GM19463 (cell line): ENCODE measurements around the gene DCDC2.
"Not testable (repeated sequence)": the region's sequence is repeated elsewhere in the genome, so short reads cannot be mapped to it uniquely, and the experiment has no call there.

Source experiments
- ATAC-seq: cut with Tn5 transposase; IDR thresholded peaks from one replicate; pipeline ENCODE4 v1.9.1; 2021; ENCODE audit warnings: mild to moderate bottlenecking, moderate library complexity; ENCODE audit not compliant: unreplicated experiment

Gene DCDC2

DNA sequence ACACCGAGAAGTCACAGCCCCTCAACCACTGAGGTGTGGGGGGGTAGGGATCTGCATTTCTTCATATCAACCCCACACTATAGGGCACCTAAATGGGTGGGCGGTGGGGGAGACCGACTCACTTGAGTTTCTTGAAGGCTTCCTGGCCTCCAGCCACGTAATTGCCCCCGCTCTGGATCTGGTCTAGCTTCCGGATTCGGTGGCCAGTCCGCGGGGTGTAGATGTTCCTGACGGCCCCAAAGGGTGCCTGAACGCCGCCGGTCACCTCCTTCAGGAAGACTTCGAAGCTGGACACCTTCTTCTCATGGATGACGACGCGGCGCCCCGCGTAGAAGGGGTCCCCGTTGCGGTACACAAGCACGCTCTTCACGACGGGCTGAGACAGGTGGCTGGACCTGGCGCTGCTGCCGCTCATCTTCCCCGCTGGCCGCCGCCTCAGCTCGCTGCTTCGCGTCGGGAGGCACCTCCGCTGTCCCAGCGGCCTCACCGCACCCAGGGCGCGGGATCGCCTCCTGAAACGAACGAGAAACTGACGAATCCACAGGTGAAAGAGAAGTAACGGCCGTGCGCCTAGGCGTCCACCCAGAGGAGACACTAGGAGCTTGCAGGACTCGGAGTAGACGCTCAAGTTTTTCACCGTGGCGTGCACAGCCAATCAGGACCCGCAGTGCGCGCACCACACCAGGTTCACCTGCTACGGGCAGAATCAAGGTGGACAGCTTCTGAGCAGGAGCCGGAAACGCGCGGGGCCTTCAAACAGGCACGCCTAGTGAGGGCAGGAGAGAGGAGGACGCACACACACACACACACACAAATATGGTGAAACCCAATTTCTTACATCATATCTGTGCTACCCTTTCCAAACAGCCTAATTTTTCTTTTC lies at the start of gene DCDC2:
Gene DCDC2 (minus strand): TSS at position 724 of the 883 bp plus-strand sequence. CDS start 309 bp downstream, at position 415.
- no peak for ATAC-seq

DNA sequence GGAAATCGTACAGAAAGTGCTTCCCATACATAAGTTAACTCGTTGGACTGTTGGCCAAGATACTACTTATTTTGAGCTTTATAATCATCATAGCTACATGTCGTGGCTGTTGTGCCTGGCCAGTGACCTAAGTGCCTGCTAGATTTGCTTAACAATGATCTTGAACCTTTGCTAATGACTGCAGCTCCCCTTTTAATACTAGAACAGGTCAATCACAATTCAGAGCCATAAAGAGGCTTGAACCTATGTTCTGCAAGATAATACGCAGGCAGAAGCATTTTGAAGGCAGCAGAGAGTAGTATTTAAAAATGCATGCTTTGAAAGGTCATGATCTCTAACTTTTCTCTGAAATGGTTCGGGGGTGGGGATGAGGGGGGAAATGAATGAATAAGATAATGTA lies 47.4 kb upstream of the DCDC2 start:
- ATAC-seq: no peak

- ATAC-seq: no peak
Observed at GRCh38 chr6:24403501-24403824, 45.6 kb upstream of the DCDC2 start.

- ATAC-seq: peak; percentile 96
Observed at GRCh38 chr6:24402697-24403500, 45.0 kb upstream of the DCDC2 start, which contains the start of gene MRS2. Gene MRS2, plus strand, starts transcription at chr6:24402936. Its CDS starts 111 bp downstream, at chr6:24403047.

DNA sequence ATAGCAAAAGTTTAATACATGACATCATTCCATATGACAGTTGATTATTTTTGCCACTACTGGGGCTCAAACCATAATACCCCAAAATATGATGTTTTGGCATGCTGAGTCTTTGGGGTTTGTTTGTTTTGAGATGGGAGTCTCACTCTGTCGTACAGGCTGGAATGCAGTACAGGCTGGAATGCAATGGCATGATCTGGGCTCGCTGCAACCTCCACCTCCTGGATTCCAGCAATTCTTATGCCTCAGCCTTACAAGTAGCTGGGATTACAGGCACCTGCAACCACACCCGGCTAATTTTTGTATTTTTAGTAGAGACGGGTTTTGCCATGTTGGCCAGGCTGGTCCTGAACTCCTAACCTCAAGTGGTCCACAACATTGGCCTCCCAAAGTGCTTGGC lies 43.6 kb upstream of the DCDC2 start:
- no peak for ATAC-seq

DNA sequence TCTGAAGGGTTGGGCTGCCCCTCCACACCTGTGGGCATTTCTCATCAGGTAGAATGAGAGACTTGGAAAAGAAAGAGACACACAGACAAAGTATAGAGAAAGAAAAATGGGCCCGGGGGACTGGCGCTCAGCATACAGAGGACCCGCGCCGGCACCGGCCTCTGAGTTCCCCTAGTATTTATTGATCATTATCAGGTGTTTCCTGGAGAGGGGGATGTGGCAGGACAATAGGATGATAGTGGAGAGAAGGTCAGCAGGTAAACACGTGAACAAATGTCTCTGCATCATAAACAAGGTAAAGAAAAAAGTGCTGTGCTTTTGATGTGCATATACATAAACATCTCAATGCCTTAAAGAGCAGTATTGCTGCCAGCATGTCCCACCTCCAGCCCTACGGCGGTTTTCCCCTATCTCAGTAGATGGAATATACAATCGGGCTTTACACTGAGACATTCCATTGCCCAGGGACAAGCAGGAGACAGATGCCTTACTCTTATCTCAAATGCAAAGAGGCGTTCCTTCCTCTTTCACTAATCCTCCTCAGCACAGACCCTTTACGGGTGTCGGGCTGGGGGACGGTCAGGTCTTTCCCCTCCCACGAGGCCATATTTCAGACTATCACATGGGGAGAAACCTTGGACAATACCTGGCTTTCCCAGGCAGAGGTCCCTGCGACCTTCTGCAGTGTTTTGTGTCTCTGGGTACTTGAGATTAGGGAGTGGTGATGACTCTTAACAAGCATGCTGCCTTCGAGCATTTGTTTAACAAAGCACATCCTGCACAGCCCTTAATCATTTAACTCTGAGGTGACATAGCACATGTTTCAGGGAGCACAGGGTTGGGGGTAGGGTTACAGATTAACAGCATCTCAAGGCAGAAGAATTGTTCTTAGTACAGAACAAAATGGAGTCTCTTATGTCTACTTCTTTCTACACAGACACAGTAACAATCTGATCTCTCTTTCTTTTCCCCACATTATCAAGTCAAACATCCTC lies 42.5 kb upstream of the DCDC2 start:
- not testable (repeated sequence) for ATAC-seq

DNA sequence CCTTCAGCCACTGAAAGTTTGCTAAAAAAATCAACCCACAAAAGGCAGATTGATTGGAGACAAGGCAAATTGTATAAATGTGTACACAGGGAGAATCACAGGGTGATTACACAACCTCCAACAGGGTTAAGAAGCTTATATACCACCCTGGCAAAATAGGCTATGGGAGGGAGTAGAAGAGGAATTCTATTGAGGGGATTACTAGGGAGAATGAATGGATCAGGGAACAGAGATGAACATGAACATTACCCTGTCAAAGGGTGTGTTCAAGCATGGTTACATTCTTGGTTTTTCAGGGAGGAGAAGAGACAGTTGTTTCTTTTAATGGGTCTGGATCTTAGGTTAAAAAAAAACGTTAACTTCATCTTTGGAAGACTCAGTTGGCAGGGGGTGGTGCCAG lies 39.8 kb upstream of the DCDC2 start:
- no peak for ATAC-seq

DNA sequence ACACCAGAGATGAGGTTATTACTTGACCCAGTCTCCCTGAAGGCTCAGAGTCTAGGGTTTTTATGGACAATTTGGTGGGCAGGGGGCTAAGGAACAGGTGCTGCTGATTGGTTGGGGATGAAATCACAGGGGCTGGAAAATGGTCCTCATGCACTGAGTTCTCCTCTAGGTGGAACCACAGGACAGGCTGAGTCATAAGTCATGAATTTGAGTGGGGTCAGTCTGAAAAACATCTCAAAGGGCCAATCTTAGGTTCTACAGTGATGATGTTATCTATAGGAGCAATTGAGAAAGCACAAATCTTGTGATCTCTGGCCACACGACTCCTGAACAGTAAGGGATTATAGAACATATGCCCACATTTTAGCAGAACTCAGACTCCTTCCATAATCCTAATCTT lies 39.0 kb upstream of the DCDC2 start:
- no peak for ATAC-seq

GRCh38 chr6:24394780-24395437 lies 37.0 kb upstream of the DCDC2 start:
- no peak for ATAC-seq

- no peak for ATAC-seq
Observed at GRCh38 chr6:24394061-24394779, 36.4 kb upstream of the DCDC2 start.

DNA sequence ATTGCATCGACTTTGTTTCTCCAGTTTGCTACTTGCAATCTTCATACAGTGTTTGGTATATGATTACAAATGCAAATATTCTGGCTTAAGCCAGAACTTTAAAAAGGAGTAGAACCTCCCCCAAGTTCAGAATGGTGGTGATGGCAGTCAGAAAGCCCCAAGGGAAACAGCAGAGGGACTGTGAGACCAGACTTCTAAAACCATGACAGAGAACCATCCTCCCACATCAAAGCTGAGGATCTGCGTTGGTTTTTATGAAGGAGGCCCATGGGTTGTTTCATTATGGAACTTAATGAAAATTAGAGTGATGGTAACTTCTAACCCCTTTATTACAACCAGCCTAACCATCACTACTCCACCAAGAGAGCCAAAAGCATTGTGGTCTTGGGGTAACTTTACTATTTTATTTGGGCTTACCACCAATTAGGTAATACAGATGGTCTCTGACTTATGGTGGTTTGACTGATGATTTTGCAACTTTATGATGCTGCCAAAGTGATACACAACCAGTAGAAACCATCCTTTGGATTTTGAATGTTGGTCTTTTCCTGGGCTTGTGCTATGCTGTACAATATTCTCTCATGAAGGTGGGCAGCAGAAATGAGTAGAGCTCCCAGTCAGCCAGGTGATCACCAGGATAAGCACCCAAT lies 34.0 kb upstream of the DCDC2 start:
- ATAC-seq: peak; percentile 92

DNA sequence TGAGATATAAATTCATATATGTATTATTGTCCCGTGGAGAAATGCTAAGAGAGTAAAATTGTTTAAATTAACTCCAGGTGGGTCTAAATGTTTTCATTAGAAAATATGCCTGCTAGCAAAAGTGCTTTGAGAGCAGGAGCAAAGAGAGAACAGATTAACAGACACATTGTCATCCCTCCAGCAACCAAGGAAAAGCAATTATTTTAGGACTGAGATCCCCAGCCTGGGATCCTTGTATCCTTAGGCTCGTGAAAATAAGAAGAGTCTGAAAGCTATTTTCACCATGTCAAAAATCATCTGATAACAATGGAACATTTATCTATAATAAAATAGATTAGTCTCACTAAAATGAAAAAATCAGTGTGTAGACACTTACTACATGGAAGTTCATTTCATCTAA lies 33.3 kb upstream of the DCDC2 start:
- no peak for ATAC-seq

DNA sequence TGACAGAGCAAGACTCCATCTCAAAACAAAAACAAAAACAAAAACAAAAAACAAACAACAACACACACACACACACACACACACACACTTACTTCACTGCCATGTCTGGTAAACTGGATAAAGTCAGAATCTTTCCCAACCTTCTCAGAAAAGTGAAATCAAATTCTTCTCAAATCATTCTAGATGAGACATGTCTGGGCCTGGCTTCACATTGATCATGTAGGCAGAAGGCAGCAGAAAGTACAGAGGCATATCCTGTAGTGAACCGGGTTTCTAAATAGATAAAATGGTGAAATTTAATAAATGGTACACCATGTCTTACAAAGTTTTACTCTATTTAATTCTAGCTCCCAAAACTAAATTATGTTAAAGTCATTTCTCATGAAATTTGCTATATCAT lies 30.0 kb upstream of the DCDC2 start:
- ATAC-seq: no peak

GRCh38 chr6:24385536-24386269 lies 27.8 kb upstream of the DCDC2 start:
- ATAC-seq: peak; percentile 69

DNA sequence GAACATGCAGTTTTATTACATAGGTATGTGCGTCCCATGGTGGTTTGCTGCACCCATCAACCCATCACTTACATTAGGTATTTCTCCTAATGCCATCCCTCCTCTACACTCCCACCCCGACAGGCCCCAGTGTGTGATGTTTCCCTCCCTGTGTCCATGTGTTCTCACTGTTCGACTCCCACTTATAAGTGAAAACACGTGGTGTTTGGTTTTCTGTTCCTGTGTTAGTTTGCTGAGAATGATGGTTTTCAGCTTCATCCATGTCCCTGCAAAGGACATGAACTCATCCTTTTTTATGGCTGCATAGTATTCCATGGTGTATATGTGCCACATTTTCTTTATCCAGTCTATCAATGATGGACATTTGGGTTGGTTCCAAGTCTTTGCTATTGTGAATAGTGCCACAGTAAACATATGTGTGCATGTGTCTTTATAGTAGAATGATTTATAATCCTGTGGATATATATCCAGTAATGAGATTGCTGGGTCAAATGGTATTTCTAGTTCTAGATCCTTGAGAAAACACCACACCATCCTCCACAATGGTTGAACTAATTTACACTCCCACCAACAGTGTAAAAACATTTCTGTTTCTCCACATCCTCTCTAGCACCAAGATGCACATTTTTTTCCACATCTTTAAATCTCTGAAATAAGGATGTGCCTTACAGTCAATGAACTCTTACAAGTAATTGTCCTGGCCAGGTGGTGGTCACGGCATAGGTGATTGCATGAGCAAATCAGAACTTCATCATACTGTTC lies 26.7 kb upstream of the DCDC2 start:
- not testable (repeated sequence) for ATAC-seq

GRCh38 chr6:24382891-24383494 lies 25.1 kb upstream of the DCDC2 start:
- not testable (repeated sequence) for ATAC-seq

- no peak for ATAC-seq
Observed at GRCh38 chr6:24382220-24382540, 24.3 kb upstream of the DCDC2 start.
